Measurements from ENCODE around the gene IER5.
"Not testable (repeated sequence)": the region's sequence is repeated elsewhere in the genome, so short reads cannot be mapped to it uniquely, and the experiment has no call there.

Gene IER5

DNA sequence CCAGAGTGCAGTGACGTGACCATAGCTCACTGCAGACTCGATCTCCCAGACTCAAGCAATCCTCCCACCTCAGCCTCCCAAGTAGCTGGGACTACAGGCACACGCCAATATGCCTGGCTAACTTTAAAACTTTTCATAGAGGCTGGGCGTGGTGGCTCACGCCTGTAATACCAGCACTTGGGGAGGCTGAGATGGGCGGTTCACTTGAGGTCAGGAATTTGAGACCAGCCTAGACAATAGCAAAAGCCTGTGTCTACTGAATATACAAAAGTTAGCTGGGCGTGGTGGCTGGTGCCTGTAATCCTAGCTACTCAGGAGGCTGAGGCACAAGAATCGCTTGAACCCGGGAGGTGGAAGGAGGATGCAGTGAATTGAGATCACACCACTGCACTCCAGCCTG is 27.5 kb downstream of the IER5 start:
- DNase-seq = not testable (repeated sequence)

DNA sequence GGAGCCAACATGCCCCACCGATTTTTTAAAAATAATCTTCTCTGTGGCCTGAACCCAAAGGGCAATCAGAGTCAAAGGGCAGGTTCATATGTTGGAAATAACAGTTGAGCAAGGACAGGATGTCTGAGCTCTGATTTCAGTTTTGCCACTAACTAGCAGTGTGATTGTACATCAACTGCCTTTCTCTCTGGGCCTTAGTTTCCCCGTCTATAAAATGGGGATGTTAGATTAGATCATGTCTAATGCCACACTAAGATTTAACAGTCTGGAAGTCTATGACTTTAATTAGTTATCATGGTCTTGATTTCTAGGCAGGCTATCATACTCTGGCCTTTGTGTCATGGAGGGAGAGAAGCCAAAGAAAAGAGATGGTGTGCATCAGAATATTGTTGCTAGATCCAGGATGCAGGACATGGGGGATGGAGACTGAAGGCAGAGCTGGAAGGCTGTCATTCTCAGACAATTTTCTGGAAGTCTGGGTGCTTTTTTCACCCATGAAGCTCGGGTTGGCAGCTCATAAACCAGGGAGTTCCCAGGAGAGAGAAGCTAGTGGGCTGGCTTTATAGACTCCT is 28.4 kb downstream of the IER5 start:
- DNase-seq = no peak

DNA sequence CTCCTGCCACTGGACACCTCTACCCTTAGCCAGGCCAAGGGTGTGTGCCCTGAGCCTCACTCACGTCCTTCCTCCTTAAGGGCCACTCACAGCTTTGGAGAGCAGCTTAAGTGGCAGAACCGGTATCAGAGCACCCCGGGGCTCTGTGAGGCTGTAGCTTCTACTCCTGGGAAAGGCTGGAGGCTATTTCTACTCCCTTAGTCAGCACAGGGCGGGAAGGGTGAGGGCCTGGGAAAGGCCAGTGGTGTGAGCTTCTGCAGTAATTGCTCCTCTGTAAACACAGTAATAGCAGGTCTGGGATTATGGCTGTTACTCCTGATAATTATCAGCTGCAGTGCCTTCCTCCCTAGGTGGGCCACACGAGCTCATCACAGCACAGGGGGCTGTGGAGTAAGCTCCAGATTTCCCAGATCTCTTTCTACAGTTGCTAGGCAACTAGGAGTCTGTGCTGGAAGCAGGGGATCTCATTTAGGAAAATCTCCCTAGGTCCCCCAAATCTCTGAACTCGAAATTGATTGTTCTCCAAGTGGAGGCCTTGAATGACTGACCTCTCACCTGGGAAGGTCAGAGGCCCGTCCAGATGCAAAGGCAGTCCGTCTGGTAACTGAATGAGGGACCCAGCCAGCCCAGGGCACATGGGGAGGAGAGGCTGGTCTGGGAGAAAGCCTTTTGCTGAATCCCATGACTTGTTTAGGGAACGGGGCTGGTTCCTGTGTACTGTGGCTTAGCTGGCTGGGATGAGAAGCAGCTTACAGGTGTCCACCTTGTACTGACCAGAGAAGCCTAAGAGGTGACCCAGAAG is 29.3 kb downstream of the IER5 start:
- DNase-seq = no peak

DNA sequence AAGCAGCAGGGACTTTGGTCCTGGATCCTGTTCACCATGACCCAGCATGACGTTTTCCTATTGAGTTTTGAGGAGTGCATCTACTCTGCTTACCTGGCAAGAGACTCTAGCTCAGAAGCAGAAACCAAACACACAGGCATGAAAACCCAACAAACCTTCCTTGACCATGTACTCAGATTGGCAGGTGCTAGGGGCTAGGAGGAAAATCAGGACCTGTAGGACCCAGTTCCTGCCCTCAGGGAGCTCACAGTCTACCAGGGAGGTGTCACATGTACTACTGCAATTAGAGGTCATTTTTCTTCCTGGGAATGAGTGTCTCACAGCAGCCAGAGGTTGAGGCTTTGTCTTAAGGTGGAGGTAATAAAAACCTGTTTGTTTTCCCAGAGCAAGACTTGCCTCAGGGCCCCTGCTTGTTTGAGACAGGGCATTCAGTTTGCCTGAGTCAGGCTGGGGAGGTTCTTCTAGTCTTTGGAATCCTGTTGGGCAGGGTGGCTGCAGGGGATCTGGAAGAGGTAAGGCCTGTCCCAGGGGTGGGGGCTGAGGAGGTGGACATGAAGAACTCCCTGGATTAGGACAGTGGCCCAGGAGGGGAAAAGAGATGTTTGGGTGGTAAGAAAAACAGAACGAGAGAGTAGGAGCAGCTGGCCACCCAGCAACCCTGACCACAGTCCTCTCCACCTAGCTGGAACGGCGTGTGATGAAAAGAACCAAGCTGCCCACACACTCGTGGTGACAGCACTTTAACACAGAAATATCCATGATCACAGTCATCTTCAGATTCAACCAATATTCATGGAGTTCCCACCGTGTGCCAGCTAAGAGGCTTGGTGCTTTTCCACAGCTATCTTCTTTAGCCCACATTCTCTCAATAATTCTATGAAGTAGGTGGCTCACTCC is 30.8 kb downstream of the IER5 start:
- DNase-seq = no peak

DNA sequence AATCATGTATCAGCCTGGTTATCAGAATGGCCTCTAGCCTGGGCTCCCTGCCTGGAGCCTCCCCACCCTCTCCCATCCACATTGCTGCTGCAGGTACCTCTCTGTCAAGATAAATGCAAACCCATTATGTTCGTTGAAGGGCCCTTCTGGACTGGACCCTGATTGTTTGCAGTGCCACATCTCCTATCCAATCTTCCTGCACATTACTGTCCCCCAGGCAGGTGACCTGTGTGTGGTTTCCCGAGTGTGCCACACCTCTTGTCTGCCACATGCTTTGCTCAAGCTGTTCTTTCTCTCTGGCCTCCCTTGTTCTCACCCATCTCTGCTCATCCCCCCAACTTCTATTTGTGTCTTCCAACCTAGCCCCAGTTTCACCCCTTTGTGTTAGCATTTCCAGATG is 32.4 kb downstream of the IER5 start:
- no peak for DNase-seq

DNA sequence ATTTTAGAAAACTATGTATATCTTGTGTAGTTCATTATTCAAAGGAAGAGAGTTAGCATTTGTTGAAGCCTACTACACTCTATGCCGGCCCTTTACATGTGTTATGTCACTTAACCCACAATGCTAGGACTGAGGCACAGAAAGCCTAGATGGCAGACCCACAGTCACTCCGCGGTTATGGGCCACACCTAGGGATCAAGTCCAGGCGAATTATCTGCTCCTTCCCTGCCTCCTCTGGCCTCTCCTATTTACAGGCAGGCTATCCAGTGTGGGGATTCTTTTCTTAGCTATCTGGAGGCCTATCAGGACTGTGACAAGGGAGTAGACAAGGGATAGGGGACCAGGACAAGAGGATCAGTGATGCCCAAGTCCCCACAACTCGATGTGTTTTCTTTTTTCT is 33.0 kb downstream of the IER5 start:
- DNase-seq = no peak

DNA sequence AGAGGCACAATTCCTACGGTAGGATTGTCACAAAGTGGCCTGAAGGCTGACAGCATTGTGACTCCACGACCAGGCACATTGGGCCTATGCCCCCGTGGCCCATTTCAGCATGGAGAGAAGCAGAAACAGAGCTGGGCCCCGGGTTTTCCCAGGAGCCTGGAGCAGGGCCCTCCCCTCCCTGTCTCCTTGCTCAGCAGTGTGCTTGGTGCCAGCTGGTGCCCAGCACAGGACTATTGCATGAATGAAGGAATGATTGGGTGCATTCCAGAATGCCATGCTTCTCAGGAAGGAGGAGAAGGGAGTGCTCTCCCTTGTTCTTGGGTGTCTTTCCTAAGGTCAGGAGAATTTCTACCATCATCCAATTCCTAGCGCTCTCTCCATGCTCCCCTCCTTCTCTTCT is 33.7 kb downstream of the IER5 start:
- no peak for DNase-seq

DNA sequence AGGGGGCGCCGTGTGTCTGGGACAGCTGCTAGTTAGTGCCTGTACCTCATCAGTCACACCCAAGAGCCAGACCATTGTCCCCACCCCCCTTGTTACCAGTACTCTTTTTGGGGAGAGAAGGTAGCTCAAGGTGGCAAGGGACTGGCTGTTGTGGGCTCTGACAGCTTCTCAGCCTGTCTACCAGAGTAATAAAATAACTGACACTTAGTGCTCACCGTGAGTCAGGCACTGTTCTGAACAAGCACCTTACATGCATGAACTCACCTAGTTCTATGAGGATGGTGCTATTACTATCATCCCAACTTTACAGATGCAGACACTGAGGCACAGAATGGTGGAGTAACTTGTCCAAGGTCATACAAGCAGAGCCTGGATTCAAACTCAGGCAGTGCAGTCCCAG is 34.7 kb downstream of the IER5 start:
- no peak for DNase-seq

DNA sequence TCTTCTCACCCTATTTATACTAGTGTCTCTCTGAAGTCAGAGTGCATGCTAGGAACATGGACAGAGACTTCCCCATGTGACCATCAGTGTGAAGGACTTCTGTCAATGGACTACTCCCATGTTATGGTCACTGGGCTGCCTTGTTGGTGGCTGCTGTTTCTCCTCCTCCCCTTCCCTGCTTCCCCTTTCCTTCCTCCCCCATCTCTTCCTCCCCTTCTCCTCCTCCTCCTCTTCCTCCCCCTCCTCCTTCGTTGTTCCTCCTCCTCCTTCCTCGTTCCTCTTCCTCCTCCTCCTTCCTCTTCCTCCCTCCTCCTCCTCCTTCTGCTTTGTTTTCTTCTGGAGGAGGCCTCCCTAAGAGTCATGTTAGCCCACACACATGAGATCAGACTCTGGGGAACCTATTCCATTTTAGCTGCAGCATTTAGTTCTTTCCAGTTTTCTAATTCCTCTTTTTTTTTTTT is 35.8 kb downstream of the IER5 start:
- DNase-seq = no peak

DNA sequence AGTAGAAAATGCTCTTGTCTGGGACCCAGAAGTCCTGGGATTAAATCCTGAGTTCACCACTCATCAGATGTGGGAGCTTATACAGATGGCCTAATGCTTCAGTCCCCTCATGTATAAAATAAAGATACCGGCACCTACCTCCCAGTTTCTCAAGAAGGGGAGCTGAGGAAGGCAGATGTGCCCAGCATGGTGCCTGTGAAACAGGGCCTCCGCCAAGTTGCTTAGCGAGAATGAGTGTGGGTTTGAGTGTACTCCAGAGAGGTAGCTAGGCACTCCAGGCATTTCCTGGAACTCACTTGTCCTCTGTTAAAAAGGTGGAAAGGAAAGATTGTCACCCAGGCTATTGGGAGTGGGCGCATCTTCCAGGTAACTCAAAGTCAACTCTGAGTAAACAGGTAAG is 37.8 kb downstream of the IER5 start:
- no peak for DNase-seq

DNA sequence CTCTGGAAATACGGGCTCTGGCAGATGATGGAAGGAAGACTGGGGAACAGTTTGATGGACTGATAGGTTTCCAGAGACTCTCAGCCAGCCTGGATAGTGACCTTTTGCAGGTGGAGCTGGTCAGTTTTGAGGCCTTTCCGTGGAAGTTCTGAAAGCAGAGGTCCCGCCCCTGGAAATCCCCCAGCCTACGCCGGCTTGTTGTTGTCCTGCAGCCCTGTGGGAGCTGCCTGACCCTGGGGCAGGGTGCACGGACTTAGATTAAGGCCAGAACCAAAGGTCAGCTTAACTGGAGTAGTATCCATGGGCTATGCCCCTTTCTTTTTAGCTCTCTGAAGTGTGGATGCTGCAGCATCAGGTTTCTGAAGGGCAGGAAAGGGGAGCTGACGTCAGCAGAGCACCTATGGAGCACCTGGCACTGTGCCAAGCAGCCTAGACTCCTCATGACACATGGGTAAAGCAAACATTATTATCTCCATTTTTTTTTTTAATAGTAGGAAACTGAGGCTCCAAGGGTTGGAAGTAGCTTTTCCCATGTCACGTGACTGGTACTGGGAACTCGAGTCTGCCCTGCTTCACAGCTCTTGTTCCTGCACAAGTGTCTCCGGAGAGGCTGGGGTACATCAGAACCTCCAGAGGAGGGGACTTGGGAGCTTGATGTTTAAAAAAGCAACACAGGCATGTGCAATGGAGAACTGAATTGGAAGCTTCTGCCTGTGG is 38.5 kb downstream of the IER5 start:
- DNase-seq = no peak

DNA sequence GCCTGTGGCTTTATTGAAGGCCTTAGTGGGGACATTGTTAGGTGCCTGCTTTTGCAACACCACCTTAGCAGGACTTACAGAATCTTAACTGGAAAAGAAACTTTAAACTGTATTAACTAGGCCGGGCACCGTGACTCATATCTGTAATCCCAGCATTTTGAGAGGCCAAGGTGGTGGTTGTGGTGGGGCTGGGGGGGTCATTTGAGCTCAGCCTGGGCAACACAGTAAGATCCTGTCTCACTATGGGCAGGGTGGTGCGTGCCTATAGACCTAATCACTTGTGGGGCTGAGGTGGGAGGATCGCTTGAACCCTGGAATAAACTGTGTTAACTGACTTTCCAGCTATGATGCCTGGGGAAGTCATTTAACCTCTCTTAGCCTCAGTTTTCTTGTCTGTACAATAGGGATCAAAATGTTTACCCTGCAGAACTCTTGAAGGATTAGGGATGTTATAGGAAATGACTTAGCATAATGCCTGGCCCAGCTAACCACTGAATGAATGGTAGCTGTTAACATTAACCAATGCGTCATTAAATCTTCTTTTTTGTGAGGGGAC is 39.5 kb downstream of the IER5 start:
- DNase-seq = peak; percentile 8

DNA sequence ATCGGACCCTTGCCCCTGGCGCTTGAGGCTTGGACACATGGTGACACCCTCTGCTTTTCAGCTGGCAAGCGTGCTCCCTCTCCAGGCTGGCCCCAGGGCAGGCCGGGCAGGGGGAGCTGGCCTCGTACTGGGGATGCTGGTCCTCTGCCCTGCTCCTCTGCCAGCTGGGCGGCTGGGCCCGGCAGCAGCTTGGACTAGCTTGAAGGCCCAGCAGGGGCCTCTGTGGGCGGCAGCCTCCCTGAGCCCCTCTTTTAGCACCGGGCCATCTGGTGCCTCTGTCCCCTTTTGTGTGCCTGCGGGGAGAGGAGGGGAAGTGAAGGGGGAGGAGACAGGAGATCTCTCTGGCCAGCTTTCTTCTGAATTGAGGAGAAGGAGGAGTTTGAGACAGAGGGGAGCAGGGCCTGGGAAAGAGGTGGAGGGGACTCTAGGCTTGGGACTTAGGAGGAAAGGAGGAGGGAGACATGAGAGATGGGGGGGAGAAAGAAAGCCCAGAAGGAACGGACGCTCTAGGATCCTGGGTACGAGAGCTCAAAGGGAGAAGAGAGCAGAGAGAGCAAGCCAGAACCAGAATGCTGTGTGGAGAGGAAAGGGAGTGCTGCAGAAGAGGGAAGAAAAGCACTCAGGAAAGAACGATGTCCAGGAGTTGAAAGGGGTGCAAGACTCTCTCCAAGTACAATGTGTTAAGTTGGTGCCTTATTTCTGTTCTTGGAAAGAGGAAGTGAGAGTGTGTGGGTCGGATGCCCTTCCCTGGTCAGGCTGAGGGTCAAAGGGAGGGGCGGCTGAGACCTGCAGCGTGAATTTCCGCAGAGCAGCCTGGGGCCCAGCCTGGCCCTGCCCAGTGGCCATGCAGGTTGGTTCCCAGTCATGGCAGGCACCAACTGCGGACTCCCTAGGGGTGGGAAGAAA is 40.3 kb downstream of the IER5 start:
- peak; percentile 72 for DNase-seq

DNA sequence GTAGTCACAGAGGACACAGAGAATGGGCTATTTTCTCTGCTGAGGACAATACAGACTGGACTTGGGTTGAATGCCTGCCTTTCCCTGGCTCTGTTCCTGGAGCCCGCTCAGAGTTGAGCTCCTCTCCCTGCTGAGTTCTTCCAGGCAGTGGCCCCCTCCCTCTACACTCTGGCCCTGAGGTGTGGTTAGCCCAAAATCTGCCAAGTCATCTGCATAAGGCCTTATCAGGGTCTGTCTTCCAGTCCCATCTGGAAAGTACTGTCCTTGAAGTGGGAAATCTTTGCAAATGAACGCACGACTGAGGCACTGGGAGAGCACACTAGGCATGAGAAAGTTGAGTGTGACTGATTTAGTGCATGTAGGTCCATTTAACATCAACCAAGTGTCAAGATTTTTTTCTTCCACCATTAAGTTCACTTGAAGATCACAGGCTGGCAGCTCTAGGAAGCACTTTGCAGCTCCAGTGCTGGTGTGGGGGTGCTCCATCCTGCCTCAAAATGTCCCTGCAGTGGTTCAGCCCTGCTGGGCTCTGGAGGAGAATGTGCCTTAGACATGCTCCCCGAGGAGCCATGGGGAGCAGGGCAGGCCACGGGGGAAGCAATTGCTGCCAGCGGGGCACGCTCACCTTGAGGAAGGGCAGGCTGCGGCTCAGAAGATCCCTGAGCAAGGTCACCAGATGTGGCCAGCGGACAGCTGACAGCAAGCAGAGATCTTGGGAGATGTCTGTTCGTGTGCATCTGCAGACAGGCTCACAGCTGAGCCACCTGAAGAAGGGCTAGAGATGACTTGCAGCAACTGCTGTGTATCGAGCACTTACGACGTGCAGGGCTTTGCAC is 41.5 kb downstream of the IER5 start:
- no peak for DNase-seq

DNA sequence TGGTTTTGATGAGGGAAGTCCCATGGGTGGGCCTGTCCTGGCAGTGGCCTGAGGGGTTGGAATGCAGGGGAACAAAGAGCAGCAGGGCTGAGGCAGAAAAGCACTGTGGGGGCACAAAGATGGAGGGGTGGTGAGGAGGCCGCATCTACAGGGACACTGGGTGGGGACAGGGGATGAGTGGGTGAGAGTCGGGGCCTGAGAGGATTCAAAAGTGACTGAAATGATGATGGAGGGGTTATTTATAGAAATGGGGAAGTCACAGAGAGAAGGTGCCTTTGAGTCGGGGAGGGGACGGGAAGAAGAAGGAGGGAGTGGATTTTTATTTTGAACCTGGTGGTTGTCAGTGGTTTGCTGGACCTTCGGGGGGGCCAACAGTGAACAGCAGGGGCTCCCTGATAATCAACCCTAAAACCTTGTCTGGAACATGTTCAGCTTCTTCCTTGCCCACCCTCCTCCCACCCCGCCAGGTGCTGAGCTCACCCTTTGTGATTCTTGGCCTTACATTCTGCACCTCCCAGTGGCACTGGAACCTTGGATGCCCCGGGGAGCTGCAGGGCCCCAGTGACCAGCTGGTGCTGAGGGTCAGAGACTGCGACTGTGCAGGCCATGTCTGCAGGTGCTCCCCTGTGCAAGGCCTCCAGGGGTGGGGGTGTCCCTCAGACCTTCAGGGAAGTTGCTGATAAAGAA is 42.9 kb downstream of the IER5 start:
- DNase-seq = peak; percentile 37

DNA sequence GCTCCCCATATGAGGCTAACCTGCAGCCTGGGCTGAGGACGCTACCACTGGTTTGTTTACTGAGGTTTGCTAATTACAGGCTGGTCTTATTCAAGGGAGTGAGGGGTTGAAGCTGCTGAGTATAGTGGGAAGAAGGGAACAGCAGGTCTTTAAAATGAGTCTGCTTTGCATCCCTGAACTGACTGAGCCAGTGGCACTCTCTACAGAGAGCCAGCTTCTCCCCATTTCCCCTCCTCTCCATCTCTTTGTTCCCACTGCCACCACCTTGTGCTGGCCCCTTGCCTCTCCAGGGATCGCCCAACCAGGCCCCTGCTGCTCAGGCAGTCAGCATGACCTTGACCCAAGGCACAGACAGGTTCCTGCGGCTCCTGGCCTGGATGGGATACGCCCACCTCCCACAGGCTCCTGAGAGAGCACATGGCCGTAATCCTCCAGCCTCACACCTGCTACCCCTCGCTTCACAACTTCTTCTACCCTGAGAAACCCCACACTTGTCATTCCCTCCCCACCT is 45.0 kb downstream of the IER5 start:
- DNase-seq = no peak

DNA sequence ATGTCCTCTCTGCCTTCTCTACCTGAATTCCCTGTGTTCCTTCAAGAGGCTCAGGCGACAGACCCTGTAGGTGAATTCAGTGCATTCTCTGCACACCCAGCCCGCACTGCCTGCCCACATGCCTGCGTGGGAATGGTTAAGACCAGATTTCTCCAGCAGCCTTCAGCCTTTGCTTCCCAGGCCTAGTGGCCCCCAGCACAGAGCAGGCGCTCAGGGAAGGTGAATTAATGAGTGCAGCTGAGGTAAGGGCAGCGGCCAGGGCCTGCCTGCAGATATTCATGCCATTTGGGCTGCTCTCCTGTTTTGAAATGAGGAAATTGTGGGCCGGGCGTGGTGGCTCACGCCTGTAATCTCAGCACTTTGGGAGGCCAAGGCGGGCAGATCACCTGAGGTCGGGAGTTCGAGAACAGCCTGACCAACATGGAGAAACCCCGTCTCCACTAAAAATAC is 45.5 kb downstream of the IER5 start:
- no peak for DNase-seq

DNA sequence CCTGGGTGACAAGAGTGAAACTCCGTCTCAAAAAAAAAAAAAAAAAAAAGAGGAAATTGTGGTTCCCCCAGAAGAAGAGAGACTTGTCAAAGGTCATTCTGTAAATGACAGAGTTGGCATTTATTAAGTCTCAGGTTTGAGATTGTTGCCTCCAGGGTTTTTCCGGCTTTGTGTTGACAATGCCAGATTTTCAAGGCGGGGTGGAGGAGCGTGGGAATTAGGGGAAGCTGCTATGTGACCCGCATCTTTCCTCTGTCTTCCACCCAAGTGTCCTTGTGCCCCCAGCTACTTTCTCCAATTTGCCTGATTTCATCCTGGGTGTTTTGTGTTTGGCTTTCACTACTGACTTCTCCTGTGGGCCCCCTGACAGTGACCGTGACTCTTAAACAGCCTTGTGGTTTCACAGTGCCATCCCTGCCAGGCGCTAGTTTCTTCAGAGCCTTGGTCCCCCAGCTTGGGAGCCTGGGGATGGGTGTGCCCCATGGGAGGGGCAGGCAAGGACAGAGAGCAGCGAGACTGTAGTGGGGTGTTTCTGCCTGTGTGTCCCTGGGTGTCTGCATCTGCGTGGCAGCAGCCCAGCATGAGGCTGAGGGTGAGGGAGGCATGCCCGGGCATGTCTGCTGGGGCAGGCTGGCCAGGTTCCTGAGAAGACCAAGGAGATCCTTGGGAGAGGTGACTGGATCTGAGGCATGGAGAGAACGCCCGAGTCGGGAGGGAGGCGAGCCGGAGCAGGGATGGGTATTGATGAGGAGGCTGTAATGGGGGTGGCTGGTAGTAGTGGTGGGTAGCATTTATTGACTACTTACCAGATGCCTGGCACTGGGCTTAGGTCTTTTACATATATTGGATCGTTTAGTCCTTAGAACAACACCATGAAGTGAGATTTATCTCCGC is 46.3 kb downstream of the IER5 start:
- DNase-seq = peak; percentile 32

DNA sequence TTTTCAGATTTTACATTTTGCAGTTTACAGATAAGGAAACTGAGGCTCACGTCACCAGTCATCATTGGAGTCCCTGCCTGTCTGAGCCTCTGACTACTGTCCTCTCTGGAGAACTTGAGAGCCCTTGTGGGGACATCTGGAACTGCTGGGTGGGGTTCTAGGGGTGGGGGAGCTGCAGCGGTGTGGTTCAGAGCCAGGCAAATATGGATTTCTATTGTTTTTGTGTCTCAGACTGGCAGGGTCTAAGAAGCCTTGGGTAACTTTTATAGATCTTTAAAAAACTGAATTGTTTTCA is 46.9 kb downstream of the IER5 start:
- no peak for DNase-seq
